HL-60 (cell line): ENCODE data around the gene GPC1.

Source experiments
- DNase-seq, 2 experiments: peaks; one replicate each; pipeline ENCODE4 v3.0.0-alpha.2; 2010 to 2020; ENCODE audit warnings: low read depth in 1 of 2, low spot score in 1 of 2
- H3K27ac ChIP-seq: fragments of 250-450 bp; sonication (Bioruptor Pico); replicated peaks from 2 replicates; pipeline ENCODE4 v1.5.1; 2020; ENCODE audit warnings: mild to moderate bottlenecking, moderate library complexity
- H3K27me3 ChIP-seq: fragments of 250-450 bp; sonication (Bioruptor Pico); 2 replicates; pipeline ENCODE4 v1.5.1; 2021; ENCODE audit warnings: mild to moderate bottlenecking, moderate library complexity; ENCODE audit not compliant: insufficient read depth, poor library complexity, severe bottlenecking
- H3K4me3 ChIP-seq: replicated peaks from 2 replicates; pipeline ENCODE4 v1.5.1; 2011; ENCODE audit warnings: mild to moderate bottlenecking, control low read depth, low read length; ENCODE audit not compliant: insufficient read depth
- GABPA ChIP-seq: IDR thresholded peaks from 2 replicates; pipeline ENCODE4 v1.6.1; 2012; ENCODE audit warnings: low read depth
- POLR2AphosphoS5 ChIP-seq: IDR thresholded peaks from 2 replicates; pipeline ENCODE4 v1.6.1; 2012; ENCODE audit warnings: low read depth
- SPI1 ChIP-seq: IDR thresholded peaks from 2 replicates; pipeline ENCODE4 v1.6.1; 2012; ENCODE audit warnings: low read depth, mild to moderate bottlenecking, borderline replicate concordance
- TF ChIP-seq, protein P1 (sequence below): IDR thresholded peaks from one replicate; pipeline ENCODE4 v1.5.1; 2011; ENCODE audit warnings: low read length, control low read depth, inconsistent platforms; ENCODE audit not compliant: insufficient read depth
- TF ChIP-seq, protein P2 (sequence below): IDR thresholded peaks from 2 replicates; pipeline ENCODE4 v1.6.1; 2012; ENCODE audit warnings: low read depth; ENCODE audit not compliant: insufficient replicate concordance

Gene GPC1

GRCh38 chr2:240500561-240501423, 65.3 kb downstream of the GPC1 start:
- H3K27ac ChIP-seq, result no peak overlapping the region
- TF ChIP-seq POLR2AphosphoS5 (no peak), SPI1 (no peak), GABPA (no peak)
- TF ChIP-seq, protein P1, sequence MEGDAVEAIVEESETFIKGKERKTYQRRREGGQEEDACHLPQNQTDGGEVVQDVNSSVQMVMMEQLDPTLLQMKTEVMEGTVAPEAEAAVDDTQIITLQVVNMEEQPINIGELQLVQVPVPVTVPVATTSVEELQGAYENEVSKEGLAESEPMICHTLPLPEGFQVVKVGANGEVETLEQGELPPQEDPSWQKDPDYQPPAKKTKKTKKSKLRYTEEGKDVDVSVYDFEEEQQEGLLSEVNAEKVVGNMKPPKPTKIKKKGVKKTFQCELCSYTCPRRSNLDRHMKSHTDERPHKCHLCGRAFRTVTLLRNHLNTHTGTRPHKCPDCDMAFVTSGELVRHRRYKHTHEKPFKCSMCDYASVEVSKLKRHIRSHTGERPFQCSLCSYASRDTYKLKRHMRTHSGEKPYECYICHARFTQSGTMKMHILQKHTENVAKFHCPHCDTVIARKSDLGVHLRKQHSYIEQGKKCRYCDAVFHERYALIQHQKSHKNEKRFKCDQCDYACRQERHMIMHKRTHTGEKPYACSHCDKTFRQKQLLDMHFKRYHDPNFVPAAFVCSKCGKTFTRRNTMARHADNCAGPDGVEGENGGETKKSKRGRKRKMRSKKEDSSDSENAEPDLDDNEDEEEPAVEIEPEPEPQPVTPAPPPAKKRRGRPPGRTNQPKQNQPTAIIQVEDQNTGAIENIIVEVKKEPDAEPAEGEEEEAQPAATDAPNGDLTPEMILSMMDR, result no peak
- TF ChIP-seq, protein P2, sequence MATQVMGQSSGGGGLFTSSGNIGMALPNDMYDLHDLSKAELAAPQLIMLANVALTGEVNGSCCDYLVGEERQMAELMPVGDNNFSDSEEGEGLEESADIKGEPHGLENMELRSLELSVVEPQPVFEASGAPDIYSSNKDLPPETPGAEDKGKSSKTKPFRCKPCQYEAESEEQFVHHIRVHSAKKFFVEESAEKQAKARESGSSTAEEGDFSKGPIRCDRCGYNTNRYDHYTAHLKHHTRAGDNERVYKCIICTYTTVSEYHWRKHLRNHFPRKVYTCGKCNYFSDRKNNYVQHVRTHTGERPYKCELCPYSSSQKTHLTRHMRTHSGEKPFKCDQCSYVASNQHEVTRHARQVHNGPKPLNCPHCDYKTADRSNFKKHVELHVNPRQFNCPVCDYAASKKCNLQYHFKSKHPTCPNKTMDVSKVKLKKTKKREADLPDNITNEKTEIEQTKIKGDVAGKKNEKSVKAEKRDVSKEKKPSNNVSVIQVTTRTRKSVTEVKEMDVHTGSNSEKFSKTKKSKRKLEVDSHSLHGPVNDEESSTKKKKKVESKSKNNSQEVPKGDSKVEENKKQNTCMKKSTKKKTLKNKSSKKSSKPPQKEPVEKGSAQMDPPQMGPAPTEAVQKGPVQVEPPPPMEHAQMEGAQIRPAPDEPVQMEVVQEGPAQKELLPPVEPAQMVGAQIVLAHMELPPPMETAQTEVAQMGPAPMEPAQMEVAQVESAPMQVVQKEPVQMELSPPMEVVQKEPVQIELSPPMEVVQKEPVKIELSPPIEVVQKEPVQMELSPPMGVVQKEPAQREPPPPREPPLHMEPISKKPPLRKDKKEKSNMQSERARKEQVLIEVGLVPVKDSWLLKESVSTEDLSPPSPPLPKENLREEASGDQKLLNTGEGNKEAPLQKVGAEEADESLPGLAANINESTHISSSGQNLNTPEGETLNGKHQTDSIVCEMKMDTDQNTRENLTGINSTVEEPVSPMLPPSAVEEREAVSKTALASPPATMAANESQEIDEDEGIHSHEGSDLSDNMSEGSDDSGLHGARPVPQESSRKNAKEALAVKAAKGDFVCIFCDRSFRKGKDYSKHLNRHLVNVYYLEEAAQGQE, result no peak
- no peaks in the 10 kb centered on the region for H3K27me3 ChIP-seq
- H3K4me3 ChIP-seq, result no peak overlapping the region
- DNase-seq, result no peak

GRCh38 chr2:240501531-240501991, 66.1 kb downstream of the GPC1 start:
- Histone ChIP-seq H3K27me3 (no peaks in the 10 kb centered on the region), H3K27ac (no peak overlapping the region), H3K4me3 (no peak overlapping the region)
- TF ChIP-seq SPI1, result no peak
- no peak for TF ChIP-seq POLR2AphosphoS5
- TF ChIP-seq GABPA, result no peak
- TF ChIP-seq, protein P2, result no peak
- TF ChIP-seq, protein P1, result no peak
- DNase-seq, result no peak

GRCh38 chr2:240502059-240502429, 66.6 kb downstream of the GPC1 start:
- TF ChIP-seq SPI1 (no peak), POLR2AphosphoS5 (no peak), GABPA (no peak)
- TF ChIP-seq, protein P2, result no peak
- TF ChIP-seq, protein P1, result no peak
- no peaks in the 10 kb centered on the region for H3K27me3 ChIP-seq
- DNase-seq, result no peak
- no peak overlapping the region for H3K4me3 ChIP-seq
- H3K27ac ChIP-seq, result no peak overlapping the region
